Panc1 (cell line): Measurements from ENCODE around the gene CRTAC1. TPM values are rescaled to one million over a fixed set of nuclear protein-coding genes. Genes with fewer than 3 reads are reported as not detected.

Source experiments
- ATAC-seq: fragments of 200-7000 bp; cut with Tn5 transposase; 2 replicates; pipeline ENCODE4 v1.9.1; 2020; ENCODE audit warnings: mild to moderate bottlenecking, moderate library complexity
- BruUV-seq: library from RNA; stranded (reverse); fragments of 400-500 nt; replicated peaks from 2 replicates; lab custom pipeline; 2021; lab: Mats Ljungman, UMichigan
- CTCF ChIA-PET: fragments of 300-600 bp; sonication (Branson Sonifier 250); formaldehyde crosslinking; loops from one replicate; lab custom pipeline; 2022; ENCODE audit warnings: antibody characterized with exemption; lab: Charles Lee
- POLR2A ChIA-PET: fragments of 300-600 bp; sonication (Branson Sonifier 250); formaldehyde crosslinking; loops from one replicate; lab custom pipeline; 2022; ENCODE audit warnings: antibody characterized with exemption; lab: Charles Lee
- DNase-seq: peaks from one replicate; pipeline ENCODE4 v3.0.0-alpha.2; 2010; ENCODE audit warnings: low read depth, low spot score
- H3K27ac ChIP-seq: 2 replicates; pipeline ENCODE4 v1.5.1; 2011; ENCODE audit warnings: mild to moderate bottlenecking, low read length, inconsistent platforms
- H3K27me3 ChIP-seq: fragments of 200-500 bp; sonication (Bioruptor generic); 2 replicates; pipeline ENCODE4 v1.6.0; 2014; ENCODE audit warnings: low read length, inconsistent platforms; ENCODE audit not compliant: control insufficient read depth, insufficient read depth
- H3K36me3 ChIP-seq: fragments of 200-500 bp; sonication (Bioruptor generic); 2 replicates; pipeline ENCODE4 v1.5.1; 2014; ENCODE audit warnings: inconsistent platforms, mild to moderate bottlenecking, low read length, moderate library complexity; ENCODE audit not compliant: control insufficient read depth, insufficient read depth
- H3K4me1 ChIP-seq: 2 replicates; pipeline ENCODE4 v1.5.1; 2011; ENCODE audit warnings: inconsistent platforms, mild to moderate bottlenecking, low read length, moderate library complexity; ENCODE audit not compliant: control insufficient read depth, insufficient read depth
- H3K4me3 ChIP-seq, 2 experiments: 2 replicates each; pipeline ENCODE4 v1.5.1; 2011 to 2012; ENCODE audit warnings: low read depth in 2 of 2, low read length in 2 of 2, mild to moderate bottlenecking in 2 of 2, inconsistent platforms in 1 of 2, moderate library complexity in 1 of 2
- H3K9me3 ChIP-seq: fragments of 200-500 bp; sonication (Bioruptor generic); 2 replicates; pipeline ENCODE4 v1.5.1; 2014; ENCODE audit warnings: low read depth, mild to moderate bottlenecking, inconsistent platforms, low read length, moderate library complexity; ENCODE audit not compliant: control insufficient read depth, insufficient read depth
- POLR2AphosphoS5 ChIP-seq: IDR thresholded peaks from 2 replicates; pipeline ENCODE4 v1.6.1; 2012; ENCODE audit warnings: mild to moderate bottlenecking, low read depth, low read length, moderate library complexity
- SIN3A ChIP-seq: IDR thresholded peaks from 2 replicates; pipeline ENCODE4 v1.6.1; 2012; ENCODE audit warnings: low read depth, mild to moderate bottlenecking, low read length, moderate library complexity, borderline replicate concordance; ENCODE audit not compliant: insufficient read depth
- TCF7L2 ChIP-seq: IDR thresholded peaks from 2 replicates; pipeline ENCODE4 v1.6.1; 2011; ENCODE audit warnings: mild to moderate bottlenecking, low read depth, low read length, inconsistent platforms
- in situ Hi-C: cut with HindIII; loops from 2 replicates; pipeline ENCODE4 v1.10.0; 2016; ENCODE audit warnings: low sequenced_read_pairs, low pct_unique_long_range_greater_than_20kb
- intact Hi-C: fragments of 100-400 bp; cut with micrococcal nuclease; formaldehyde crosslinking; loops from one replicate; pipeline ENCODE4 v1.10.0; 2022; ENCODE audit not compliant: unreplicated experiment
- total RNA-seq: library from RNA; stranded (reverse); gene quantifications from one replicate; pipeline ENCODE4 v1.2.1, GENCODE V29; 2021; ENCODE audit not compliant: unreplicated experiment
- TF ChIP-seq, protein P1 (sequence below): fragments of 450-650 bp; IDR thresholded peaks from 2 replicates; pipeline ENCODE4 v1.5.1; 2017; ENCODE audit warnings: mild to moderate bottlenecking
- TF ChIP-seq, protein P2 (sequence below), 2 experiments: IDR thresholded peaks; 2 replicates each; pipeline ENCODE4 v1.6.1; 2011 to 2012; ENCODE audit warnings: low read depth in 2 of 2, control low read depth in 1 of 2, low read length in 1 of 2, mild to moderate bottlenecking in 1 of 2, moderate library complexity in 1 of 2; ENCODE audit not compliant: insufficient read depth in 1 of 2

CRTAC1 gene
- total RNA-seq, 1 experiment from 2014 or later, result 0.23 TPM

DNA sequence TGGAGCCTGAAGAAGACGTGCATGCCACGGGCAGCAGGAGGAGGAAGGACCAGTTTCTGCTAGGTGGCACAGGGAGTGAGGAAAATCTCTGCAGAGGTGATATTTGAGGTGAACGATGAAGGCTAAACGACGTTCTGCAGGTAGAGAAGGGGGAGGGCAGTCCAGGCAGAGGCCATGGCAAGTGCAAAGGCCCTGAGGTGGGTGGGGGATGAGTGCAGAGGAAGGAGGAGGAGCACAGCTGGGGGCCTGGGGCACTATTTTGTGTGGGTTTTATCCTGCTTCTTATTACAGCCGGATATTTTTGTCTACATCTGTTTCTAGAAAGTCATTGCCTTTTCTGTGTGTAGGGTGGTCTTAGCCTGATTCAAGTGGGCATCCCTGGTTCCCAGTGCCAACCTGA is 123.2 kb downstream of the CRTAC1 start:
- H3K4me3 ChIP-seq, result no peak overlapping the region
- in situ Hi-C loops, result no loop called here
- ChIA-PET POLR2A (no interaction called here), CTCF (no interaction called here)
- TF ChIP-seq, protein P1, sequence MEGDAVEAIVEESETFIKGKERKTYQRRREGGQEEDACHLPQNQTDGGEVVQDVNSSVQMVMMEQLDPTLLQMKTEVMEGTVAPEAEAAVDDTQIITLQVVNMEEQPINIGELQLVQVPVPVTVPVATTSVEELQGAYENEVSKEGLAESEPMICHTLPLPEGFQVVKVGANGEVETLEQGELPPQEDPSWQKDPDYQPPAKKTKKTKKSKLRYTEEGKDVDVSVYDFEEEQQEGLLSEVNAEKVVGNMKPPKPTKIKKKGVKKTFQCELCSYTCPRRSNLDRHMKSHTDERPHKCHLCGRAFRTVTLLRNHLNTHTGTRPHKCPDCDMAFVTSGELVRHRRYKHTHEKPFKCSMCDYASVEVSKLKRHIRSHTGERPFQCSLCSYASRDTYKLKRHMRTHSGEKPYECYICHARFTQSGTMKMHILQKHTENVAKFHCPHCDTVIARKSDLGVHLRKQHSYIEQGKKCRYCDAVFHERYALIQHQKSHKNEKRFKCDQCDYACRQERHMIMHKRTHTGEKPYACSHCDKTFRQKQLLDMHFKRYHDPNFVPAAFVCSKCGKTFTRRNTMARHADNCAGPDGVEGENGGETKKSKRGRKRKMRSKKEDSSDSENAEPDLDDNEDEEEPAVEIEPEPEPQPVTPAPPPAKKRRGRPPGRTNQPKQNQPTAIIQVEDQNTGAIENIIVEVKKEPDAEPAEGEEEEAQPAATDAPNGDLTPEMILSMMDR, result no peak
- TF ChIP-seq SIN3A, result no peak
- H3K27ac ChIP-seq, result no peak overlapping the region
- no peak for ATAC-seq
- intact Hi-C loops, result no loop called here
- no peaks in the 10 kb centered on the region; the same call in 1 of the 2 replicates for H3K4me1 ChIP-seq
- no TSS peak for BruUV-seq
- DNase-seq, result no peak
- H3K36me3 ChIP-seq, result no peaks in the 10 kb centered on the region
- H3K9me3 ChIP-seq, result no peaks in the 10 kb centered on the region
- peaks cover 13% of the 10 kb centered on the region for H3K27me3 ChIP-seq

DNA sequence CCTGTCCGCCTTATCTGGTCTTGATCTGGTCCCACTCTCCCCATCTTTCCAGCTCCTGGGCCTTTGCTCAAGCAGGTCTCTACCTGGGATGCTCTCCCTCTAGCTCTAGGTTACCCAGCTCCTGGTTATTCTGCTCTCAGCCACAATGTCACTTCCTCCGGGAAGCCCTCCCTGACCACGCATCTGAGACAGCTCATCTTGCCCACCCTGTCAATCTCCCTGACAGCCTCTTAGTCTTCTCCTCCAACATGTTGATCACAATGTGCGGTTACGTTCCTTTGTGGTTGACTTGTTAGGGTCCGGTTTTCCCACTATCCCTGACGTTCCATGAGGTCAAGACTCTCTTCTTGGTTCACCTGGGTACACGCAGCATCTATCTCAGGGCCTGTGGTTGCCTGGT is 125.1 kb downstream of the CRTAC1 start:
- no peaks in the 10 kb centered on the region; the same call in 1 of the 2 replicates for H3K4me1 ChIP-seq
- no peak overlapping the region for H3K27ac ChIP-seq
- H3K9me3 ChIP-seq, result no peaks in the 10 kb centered on the region
- no peaks in the 10 kb centered on the region for H3K36me3 ChIP-seq
- in situ Hi-C loops (no loop called here), intact Hi-C loops (no loop called here)
- CTCF ChIA-PET, result interaction anchor here (0.8 to 1.7 kb wide), 2 partner anchors 10 to 136 kb away, joined by 4 to 5 read pairs; no protein-coding TSS in a partner anchor
- ATAC-seq (no peak), DNase-seq (no peak)
- peaks cover 13% of the 10 kb centered on the region for H3K27me3 ChIP-seq
- no peak overlapping the region for H3K4me3 ChIP-seq
- TF ChIP-seq POLR2AphosphoS5, result no peak
- TF ChIP-seq, protein P2, sequence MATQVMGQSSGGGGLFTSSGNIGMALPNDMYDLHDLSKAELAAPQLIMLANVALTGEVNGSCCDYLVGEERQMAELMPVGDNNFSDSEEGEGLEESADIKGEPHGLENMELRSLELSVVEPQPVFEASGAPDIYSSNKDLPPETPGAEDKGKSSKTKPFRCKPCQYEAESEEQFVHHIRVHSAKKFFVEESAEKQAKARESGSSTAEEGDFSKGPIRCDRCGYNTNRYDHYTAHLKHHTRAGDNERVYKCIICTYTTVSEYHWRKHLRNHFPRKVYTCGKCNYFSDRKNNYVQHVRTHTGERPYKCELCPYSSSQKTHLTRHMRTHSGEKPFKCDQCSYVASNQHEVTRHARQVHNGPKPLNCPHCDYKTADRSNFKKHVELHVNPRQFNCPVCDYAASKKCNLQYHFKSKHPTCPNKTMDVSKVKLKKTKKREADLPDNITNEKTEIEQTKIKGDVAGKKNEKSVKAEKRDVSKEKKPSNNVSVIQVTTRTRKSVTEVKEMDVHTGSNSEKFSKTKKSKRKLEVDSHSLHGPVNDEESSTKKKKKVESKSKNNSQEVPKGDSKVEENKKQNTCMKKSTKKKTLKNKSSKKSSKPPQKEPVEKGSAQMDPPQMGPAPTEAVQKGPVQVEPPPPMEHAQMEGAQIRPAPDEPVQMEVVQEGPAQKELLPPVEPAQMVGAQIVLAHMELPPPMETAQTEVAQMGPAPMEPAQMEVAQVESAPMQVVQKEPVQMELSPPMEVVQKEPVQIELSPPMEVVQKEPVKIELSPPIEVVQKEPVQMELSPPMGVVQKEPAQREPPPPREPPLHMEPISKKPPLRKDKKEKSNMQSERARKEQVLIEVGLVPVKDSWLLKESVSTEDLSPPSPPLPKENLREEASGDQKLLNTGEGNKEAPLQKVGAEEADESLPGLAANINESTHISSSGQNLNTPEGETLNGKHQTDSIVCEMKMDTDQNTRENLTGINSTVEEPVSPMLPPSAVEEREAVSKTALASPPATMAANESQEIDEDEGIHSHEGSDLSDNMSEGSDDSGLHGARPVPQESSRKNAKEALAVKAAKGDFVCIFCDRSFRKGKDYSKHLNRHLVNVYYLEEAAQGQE (IDR thresholded peaks at IDR 0.05; ENCODE audit: insufficient read depth in 1 of 2, low read depth in 2 of 2, low read length in 1 of 2), result no peak
- TF ChIP-seq TCF7L2, result no peak
- TF ChIP-seq, protein P1, result no peak
- no peak for TF ChIP-seq SIN3A
- no TSS peak for BruUV-seq
- POLR2A ChIA-PET, result no interaction called here
